Skin of body (tissue), 2 donors: ENCODE data around the gene CDK6. TPM values are rescaled to one million over a fixed set of nuclear protein-coding genes. Genes with fewer than 3 reads are reported as not detected.

Source experiments
- DNase-seq: peaks from one replicate; lab custom pipeline; 2025; lab: John Stamatoyannopoulos, UW
- total RNA-seq: library from RNA; depleted of rRNA; stranded (reverse); fragments of >200 nt; gene quantifications from one replicate; pipeline ENCODE4 v1.2.3, GENCODE V29; 2014

Gene CDK6
- total RNA-seq, 1 donor from 2014 or later: 58.8 TPM

- DNase-seq: no peak
Observed at GRCh38 chr7:92714767-92715166, 121.6 kb downstream of the CDK6 start.

GRCh38 chr7:92714280-92714679 is 122.1 kb downstream of the CDK6 start:
- no peak for DNase-seq

- no peak for DNase-seq
Observed at GRCh38 chr7:92709912-92710311, 126.5 kb downstream of the CDK6 start.

- no peak for DNase-seq
Observed at GRCh38 chr7:92709150-92709549, 127.2 kb downstream of the CDK6 start.

GRCh38 chr7:92708111-92709042 is 128.0 kb downstream of the CDK6 start:
- DNase-seq: no peak

- DNase-seq: no peak
Observed at GRCh38 chr7:92707435-92707834, 128.9 kb downstream of the CDK6 start.

- no peak for DNase-seq
Observed at GRCh38 chr7:92706563-92706962, 129.8 kb downstream of the CDK6 start.

- DNase-seq: no peak
Observed at GRCh38 chr7:92705831-92706230, 130.5 kb downstream of the CDK6 start.

- DNase-seq: no peak
Observed at GRCh38 chr7:92704858-92705257, 131.5 kb downstream of the CDK6 start.

- DNase-seq: no peak
Observed at GRCh38 chr7:92702535-92702934, 133.8 kb downstream of the CDK6 start.

GRCh38 chr7:92699966-92700514 is 136.3 kb downstream of the CDK6 start:
- peak; percentile 51 for DNase-seq

- peak; percentile 15 for DNase-seq
Observed at GRCh38 chr7:92699560-92699959, 136.8 kb downstream of the CDK6 start.

- DNase-seq: peak; percentile 98
Observed at GRCh38 chr7:92698237-92698841, 138.0 kb downstream of the CDK6 start.

GRCh38 chr7:92697414-92697813 is 139.0 kb downstream of the CDK6 start:
- no peak for DNase-seq

GRCh38 chr7:92697012-92697411 is 139.4 kb downstream of the CDK6 start:
- DNase-seq: peak; percentile 52

- peak; percentile 51 for DNase-seq
Observed at GRCh38 chr7:92696584-92696983, 139.8 kb downstream of the CDK6 start.

- DNase-seq: peak; percentile 91
Observed at GRCh38 chr7:92695308-92696261, 140.8 kb downstream of the CDK6 start.

GRCh38 chr7:92694211-92694610 is 142.2 kb downstream of the CDK6 start:
- DNase-seq: no peak

- DNase-seq: no peak
Observed at GRCh38 chr7:92693519-92693918, 142.9 kb downstream of the CDK6 start.

GRCh38 chr7:92691578-92691977 is 144.8 kb downstream of the CDK6 start:
- DNase-seq: peak; percentile 77
